NB4 (cell line): Measurements from ENCODE around the gene SPON1.
"Not testable (repeated sequence)": the region's sequence is repeated elsewhere in the genome, so short reads cannot be mapped to it uniquely, and the experiment has no call there.

ENCODE experiments used
- DNase-seq: peaks from one replicate; pipeline ENCODE4 v3.0.0; 2010; ENCODE audit warnings: low read depth
- H3K4me3 ChIP-seq: one replicate; pipeline ENCODE4 v1.5.1; 2011; ENCODE audit warnings: mild to moderate bottlenecking, low read depth, low read length, moderate library complexity
- MYC ChIP-seq: IDR thresholded peaks from 2 replicates; pipeline ENCODE4 v1.6.1; 2011; ENCODE audit warnings: low read depth, low read length
- POLR2A ChIP-seq: IDR thresholded peaks from 2 replicates; pipeline ENCODE4 v1.6.1; 2011; ENCODE audit warnings: mild to moderate bottlenecking; ENCODE audit not compliant: insufficient read length; ENCODE audit errors: extremely low read depth
- TF ChIP-seq, protein P1 (sequence below): IDR thresholded peaks from 2 replicates; pipeline ENCODE4 v1.6.1; 2011; ENCODE audit warnings: low read depth, low read length
- TF ChIP-seq, protein P2 (sequence below): IDR thresholded peaks from one replicate; pipeline ENCODE4 v1.5.1; 2012; ENCODE audit warnings: low read depth, low read length

Gene SPON1

DNA sequence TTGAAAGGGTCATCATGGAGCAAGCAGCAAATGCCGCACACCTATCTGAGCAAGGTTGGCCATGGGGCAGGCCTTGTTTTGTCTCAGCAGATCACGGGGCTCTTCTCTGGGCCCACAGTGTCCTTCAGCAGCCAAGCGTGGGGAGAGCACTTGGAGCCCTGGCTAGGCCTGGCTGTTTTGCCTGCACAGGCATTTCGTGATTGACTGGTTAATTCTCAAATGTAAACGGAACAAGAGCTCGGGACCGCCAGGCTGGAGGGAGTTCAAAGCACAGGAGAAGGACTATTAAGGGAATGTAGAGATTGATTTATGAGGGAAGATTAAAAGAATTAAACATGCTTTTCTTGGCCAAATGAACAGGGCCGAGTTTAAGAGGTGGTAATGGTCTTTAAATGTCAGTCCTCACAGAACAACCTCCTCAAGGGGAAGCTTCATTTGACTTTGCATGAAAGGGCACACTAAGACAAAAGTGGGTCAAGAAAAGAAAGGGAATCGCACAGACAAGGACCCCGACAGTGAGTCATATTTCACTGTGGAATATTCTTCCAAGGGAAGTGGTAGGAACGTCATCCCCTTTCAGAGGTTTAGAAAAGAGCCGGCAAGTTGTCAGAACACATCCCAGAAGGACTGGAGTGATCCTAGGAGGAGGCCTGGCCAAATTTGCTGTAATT lies 20.7 kb downstream of the SPON1 start:
- TF ChIP-seq, protein P1, sequence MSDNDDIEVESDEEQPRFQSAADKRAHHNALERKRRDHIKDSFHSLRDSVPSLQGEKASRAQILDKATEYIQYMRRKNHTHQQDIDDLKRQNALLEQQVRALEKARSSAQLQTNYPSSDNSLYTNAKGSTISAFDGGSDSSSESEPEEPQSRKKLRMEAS: no peak
- TF ChIP-seq POLR2A (no peak), MYC (no peak)
- TF ChIP-seq, protein P2, sequence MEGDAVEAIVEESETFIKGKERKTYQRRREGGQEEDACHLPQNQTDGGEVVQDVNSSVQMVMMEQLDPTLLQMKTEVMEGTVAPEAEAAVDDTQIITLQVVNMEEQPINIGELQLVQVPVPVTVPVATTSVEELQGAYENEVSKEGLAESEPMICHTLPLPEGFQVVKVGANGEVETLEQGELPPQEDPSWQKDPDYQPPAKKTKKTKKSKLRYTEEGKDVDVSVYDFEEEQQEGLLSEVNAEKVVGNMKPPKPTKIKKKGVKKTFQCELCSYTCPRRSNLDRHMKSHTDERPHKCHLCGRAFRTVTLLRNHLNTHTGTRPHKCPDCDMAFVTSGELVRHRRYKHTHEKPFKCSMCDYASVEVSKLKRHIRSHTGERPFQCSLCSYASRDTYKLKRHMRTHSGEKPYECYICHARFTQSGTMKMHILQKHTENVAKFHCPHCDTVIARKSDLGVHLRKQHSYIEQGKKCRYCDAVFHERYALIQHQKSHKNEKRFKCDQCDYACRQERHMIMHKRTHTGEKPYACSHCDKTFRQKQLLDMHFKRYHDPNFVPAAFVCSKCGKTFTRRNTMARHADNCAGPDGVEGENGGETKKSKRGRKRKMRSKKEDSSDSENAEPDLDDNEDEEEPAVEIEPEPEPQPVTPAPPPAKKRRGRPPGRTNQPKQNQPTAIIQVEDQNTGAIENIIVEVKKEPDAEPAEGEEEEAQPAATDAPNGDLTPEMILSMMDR: no peak
- DNase-seq: no peak
- H3K4me3 ChIP-seq: no peak overlapping the region

DNA sequence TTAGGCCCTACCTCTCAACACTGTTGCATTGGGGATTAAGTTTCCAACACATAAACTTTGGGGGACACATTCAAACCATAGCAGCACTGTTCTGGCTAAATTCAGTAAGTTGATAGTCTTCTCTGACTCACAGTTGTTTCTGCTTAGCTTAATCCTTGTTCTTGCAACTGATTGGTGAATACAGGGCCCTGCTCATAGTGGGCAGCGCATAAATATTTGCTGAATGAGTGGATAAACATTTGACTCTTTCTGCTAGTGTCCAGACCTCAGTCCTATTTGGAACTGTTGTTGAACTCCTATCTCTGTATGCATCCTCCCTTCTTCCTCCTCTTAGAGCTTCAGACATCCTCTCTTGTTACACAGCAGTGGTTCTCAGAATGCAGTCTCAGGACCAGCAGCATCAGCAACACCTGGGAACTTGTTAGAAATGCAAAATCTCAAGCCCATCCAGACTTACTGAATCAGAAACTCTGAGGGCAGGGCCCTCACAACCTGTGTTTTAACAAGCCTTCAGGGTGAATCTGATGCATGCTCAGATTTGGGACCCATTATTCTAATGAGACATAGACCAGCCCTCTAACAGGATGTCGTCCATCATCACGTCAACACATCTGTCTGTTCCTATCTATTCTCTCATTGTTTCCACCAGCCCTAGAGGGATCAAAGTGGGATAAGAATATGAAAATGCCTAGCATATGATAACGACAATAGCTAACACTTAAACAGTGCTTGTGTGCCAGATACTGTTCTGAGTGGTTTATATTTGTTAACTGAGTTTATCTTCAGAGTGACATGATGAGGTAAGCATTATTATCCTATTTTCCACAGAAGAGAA lies 22.3 kb downstream of the SPON1 start:
- TF ChIP-seq, protein P2: no peak
- TF ChIP-seq, protein P1: no peak
- no peak for TF ChIP-seq POLR2A
- TF ChIP-seq MYC: no peak
- DNase-seq: no peak
- no peak overlapping the region for H3K4me3 ChIP-seq

DNA sequence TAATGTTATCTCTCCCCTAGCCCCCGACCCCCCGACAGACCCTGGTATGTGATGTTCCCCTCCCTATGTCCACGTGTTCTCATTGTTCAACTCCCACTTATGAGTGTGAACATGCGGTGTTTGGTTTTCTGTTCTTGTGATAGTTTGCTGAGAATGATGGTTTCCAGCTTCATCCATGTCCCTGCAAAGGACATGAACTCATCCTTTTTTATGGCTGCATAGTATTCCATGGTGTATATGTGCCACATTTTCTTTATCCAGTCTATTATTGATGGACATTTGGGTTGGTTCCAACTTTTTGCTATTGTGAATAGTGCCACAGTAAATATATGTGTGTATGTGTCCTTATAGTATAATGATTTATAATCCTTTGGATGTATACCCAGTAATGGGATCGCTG lies 24.2 kb downstream of the SPON1 start:
- H3K4me3 ChIP-seq, DNase-seq: not testable (repeated sequence)

DNA sequence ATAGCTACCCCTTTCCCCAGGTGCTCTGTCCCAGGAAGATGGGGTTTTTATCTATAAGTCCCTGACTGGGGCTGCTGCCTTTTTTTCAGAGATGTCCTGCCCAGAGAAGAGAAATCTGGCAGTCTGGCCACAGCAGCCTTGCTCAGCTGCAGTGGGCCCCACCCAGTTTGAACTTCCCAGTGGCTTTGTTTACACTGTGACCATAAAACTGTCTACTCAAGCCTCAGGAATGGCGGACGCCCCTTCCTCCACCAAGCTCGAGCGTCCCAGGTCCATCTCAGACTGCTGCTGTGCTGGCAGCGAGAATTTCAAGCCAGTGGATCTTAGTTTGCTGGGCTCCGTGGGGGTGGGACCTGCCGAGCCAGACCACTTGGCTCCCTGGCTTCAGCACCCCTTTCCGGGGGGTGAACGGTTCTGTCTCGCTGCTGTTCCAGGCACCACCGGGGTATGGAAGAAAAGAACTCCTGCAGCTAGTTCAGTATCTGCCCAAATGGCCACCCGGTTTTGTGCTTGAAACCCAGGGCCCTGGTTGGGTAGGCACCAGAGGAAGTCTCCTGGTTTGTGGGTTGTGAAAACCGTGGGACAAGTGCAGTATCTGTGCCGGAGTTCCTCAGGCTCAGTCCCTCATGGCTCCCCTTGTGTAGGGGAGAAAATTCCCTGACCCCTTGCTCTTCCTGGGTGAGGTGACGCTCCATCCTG lies 29.8 kb downstream of the SPON1 start:
- DNase-seq: not testable (repeated sequence)

DNA sequence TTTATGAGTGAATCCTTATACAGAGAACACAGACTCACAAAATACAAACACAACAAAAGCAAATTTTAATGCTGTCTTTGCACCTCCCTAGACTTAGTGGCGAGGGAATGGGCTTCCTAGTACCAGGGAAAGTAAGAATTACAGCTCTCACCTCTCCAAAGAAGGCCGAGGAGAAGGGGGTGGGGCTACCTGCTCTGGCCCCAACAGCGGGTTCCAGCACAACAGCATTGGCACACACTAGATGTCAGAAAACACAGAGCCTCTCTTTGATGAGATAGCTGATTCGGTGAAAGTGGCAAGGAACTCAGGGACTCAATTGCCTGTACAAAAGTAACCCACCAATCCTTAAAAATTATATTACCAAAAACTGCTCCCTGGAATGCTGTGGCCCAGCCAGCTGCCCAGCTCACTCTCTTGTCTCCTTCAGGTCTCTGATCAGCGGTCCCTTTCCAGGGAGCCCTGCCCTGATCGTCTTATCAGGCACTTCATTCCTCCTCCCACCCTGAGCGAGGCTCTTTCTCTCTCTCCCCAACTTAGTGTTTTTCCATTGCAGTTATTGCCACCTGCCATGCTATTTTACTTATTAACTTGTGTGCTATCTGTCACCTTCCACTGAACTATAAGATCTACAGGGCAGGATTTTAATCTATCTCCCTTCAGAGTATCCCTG lies 30.7 kb downstream of the SPON1 start:
- TF ChIP-seq, protein P1: no peak
- TF ChIP-seq, protein P2: no peak
- TF ChIP-seq POLR2A (no peak), MYC (no peak)
- H3K4me3 ChIP-seq: no peak overlapping the region
- DNase-seq: no peak

More for the DNA sequence above, 29.8 kb downstream of the SPON1 start:
- not testable (repeated sequence) for H3K4me3 ChIP-seq

DNA sequence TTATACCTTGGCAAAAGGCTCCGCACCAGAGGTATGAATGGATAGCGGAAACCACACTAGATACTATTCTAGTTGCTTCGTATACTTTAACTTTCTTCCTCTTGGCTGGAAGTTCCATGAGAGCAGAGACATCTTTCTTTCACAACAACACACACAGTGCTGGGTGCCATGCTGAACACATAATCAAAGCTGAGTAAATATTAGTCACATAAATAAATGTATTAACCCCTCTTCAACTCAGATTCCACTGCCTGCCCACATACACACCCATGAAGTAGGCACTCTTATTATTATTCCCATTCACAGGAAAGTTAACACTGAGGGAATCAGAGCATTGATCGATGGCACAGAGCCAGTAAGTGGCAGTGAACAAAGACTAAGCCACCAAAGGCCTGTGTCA lies 35.4 kb downstream of the SPON1 start:
- TF ChIP-seq, protein P1: no peak
- no peak for TF ChIP-seq MYC
- no peak for DNase-seq

DNA sequence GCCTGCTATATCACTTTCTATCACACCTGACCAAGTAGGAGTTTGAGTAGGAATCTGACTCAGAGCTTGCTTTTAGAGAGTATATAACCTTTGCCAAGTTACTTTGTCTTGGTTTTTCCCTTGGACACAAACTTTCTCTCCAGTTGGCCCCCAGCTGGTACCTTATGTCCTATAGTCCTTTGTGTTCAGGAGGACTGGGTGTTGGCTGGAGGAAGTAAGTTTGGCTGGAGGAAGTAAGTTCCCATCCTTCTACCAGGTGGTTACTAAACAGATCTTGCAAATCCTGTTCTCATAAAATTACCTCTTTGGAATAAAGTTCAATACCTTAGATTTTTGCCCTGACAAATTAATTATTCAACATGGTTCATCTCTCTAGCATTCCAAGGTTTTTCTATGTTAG lies 37.2 kb downstream of the SPON1 start:
- no peak overlapping the region for H3K4me3 ChIP-seq
- no peak for TF ChIP-seq POLR2A
- TF ChIP-seq MYC: no peak
- TF ChIP-seq, protein P1: no peak
- TF ChIP-seq, protein P2: no peak
- DNase-seq: no peak

More for the DNA sequence above, 35.4 kb downstream of the SPON1 start:
- H3K4me3 ChIP-seq: no peak overlapping the region
